HepG2 (cell line): ENCODE data around the gene DCPS. TPM values are rescaled to one million over a fixed set of nuclear protein-coding genes. Genes with fewer than 3 reads are reported as not detected.

ENCODE experiments used
- CHD2 ChIP-seq: IDR thresholded peaks from 2 replicates; pipeline ENCODE4 v1.6.1; 2011; ENCODE audit warnings: low read depth, low read length, improper control_type of control experiment
- HES4 ChIP-seq: sonication (generic); formaldehyde crosslinking; IDR thresholded peaks from 2 replicates; pipeline ENCODE4 v1.9.0; 2021; ENCODE audit warnings: mild to moderate bottlenecking, missing genetic modification reagents, borderline replicate concordance
- HOXA3 ChIP-seq: sonication (generic); formaldehyde crosslinking; IDR thresholded peaks from 2 replicates; pipeline ENCODE4 v1.5.0; 2020; ENCODE audit warnings: missing genetic modification reagents
- ISL2 ChIP-seq: sonication (generic); formaldehyde crosslinking; IDR thresholded peaks from 2 replicates; pipeline ENCODE4 v1.5.0; 2020; ENCODE audit warnings: missing genetic modification reagents
- KLF15 ChIP-seq: sonication (generic); formaldehyde crosslinking; IDR thresholded peaks from 2 replicates; pipeline ENCODE4 v1.8.1; 2023; ENCODE audit warnings: borderline replicate concordance, mild to moderate bottlenecking, inconsistent platforms, missing genetic modification reagents, mixed read lengths
- MAX ChIP-seq: IDR thresholded peaks from 2 replicates; pipeline ENCODE4 v1.6.1; 2012; ENCODE audit warnings: inconsistent platforms
- PLRG1 ChIP-seq: fragments of 450-650 bp; conservative IDR thresholded peaks from 2 replicates; pipeline ENCODE4 v1.6.1; 2016
- TP53 ChIP-seq: sonication (generic); formaldehyde crosslinking; conservative IDR thresholded peaks from 2 replicates; pipeline ENCODE4 v1.4.0; 2020; ENCODE audit warnings: missing genetic modification reagents
- ZBTB8A ChIP-seq: sonication (generic); formaldehyde crosslinking; IDR thresholded peaks from 2 replicates; pipeline ENCODE4 v1.4.0; 2020; ENCODE audit warnings: mild to moderate bottlenecking, low read depth, missing genetic modification reagents, borderline replicate concordance
- ZNF333 ChIP-seq: sonication (generic); formaldehyde crosslinking; IDR thresholded peaks from 2 replicates; pipeline ENCODE4 v1.4.0; 2020; ENCODE audit warnings: mild to moderate bottlenecking, missing genetic modification reagents, borderline replicate concordance
- ZNF746 ChIP-seq: sonication (generic); formaldehyde crosslinking; IDR thresholded peaks from 2 replicates; pipeline ENCODE4 v1.8.0; 2022; ENCODE audit warnings: mild to moderate bottlenecking, missing genetic modification reagents
- polyA plus RNA-seq, 8 experiments: library from polyadenylated mRNA; depleted of rRNA in 3 of 8; stranded (reverse) in 7 of 8; unstranded in 1 of 8; fragments of >200 nt; fragmentation: Illumina TruSeq in 4 of 8; extraction: Trizol in 4 of 8; gene quantifications; 2 replicates each; pipeline versions ENCODE4 v1.2.1 to v1.2.3, GENCODE V29; 2011 to 2016; ENCODE audit warnings: low read depth in 4 of 8, missing spikeins in 1 of 8, mixed read lengths in 1 of 8; ENCODE audit not compliant: insufficient read depth in 1 of 8
- total RNA-seq, 5 experiments: library from RNA; depleted of rRNA; stranded (reverse); fragments of >200 nt; fragmentation: Illumina TruSeq; extraction: Trizol; gene quantifications; 2 replicates each; pipeline ENCODE4 v1.2.3, GENCODE V29; 2016; ENCODE audit warnings: low read depth in 1 of 5
- TF ChIP-seq, protein P1 (sequence below): sonication (generic); formaldehyde crosslinking; IDR thresholded peaks from 2 replicates; pipeline ENCODE4 v1.5.0; 2020; ENCODE audit warnings: missing genetic modification reagents, mild to moderate bottlenecking, borderline replicate concordance
- TF ChIP-seq, protein P2 (sequence below): sonication (generic); formaldehyde crosslinking; IDR thresholded peaks from 2 replicates; pipeline ENCODE4 v1.5.0; 2020; ENCODE audit warnings: mild to moderate bottlenecking, missing genetic modification reagents
- TF ChIP-seq, protein P3 (sequence below): IDR thresholded peaks from 2 replicates; pipeline ENCODE4 v1.6.1; 2016; ENCODE audit warnings: low read depth, missing genetic modification reagents, missing compliant biosample characterization
- TF ChIP-seq, protein P4 (sequence below): sonication (generic); formaldehyde crosslinking; IDR thresholded peaks from 2 replicates; pipeline ENCODE4 v1.5.1; 2020; ENCODE audit warnings: mild to moderate bottlenecking, missing genetic modification reagents, borderline replicate concordance
- TF ChIP-seq, protein P5 (sequence below): sonication (generic); formaldehyde crosslinking; IDR thresholded peaks from 2 replicates; pipeline ENCODE4 v1.4.0; 2020; ENCODE audit warnings: mild to moderate bottlenecking, missing genetic modification reagents

The DCPS gene
- total and polyA plus RNA-seq, 2 of the 13 experiments (the other 11 are each of a cell fraction or from before 2014, with no cell fraction given) = 21.9 to 22.5 TPM

GRCh38 chr11:126355926-126356897 is 52.4 kb downstream of the DCPS start (continued):
- TF ChIP-seq, protein P1, sequence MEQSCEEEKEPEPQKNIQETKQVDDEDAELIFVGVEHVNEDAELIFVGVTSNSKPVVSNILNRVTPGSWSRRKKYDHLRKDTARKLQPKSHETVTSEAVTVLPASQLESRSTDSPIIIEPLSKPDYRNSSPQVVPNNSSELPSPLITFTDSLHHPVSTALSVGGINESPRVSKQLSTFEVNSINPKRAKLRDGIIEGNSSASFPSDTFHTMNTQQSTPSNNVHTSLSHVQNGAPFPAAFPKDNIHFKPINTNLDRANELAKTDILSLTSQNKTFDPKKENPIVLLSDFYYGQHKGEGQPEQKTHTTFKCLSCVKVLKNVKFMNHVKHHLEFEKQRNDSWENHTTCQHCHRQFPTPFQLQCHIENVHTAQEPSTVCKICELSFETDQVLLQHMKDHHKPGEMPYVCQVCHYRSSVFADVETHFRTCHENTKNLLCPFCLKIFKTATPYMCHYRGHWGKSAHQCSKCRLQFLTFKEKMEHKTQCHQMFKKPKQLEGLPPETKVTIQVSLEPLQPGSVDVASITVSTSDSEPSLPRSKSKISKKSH = 0 out of 2 replicates have a peak, but pooled peaks have one; percentile 40
- TF ChIP-seq HES4 (CRISPR knock-in tag) (no peak), ZBTB8A (no peak), HOXA3 (no peak), TP53 (CRISPR knock-in tag) (no peak), ZNF746 (CRISPR knock-in tag) (0 out of 2 replicates have a peak, but pooled peaks have one; percentile 18), KLF15 (CRISPR knock-in tag) (no peak), ZNF333 (CRISPR knock-in tag) (no peak), MAX (peak; percentile 54; the same call in 1 of the 2 replicates), PLRG1 (no peak), CHD2 (no peak), ISL2 (CRISPR knock-in tag) (no peak)
- TF ChIP-seq, protein P2, sequence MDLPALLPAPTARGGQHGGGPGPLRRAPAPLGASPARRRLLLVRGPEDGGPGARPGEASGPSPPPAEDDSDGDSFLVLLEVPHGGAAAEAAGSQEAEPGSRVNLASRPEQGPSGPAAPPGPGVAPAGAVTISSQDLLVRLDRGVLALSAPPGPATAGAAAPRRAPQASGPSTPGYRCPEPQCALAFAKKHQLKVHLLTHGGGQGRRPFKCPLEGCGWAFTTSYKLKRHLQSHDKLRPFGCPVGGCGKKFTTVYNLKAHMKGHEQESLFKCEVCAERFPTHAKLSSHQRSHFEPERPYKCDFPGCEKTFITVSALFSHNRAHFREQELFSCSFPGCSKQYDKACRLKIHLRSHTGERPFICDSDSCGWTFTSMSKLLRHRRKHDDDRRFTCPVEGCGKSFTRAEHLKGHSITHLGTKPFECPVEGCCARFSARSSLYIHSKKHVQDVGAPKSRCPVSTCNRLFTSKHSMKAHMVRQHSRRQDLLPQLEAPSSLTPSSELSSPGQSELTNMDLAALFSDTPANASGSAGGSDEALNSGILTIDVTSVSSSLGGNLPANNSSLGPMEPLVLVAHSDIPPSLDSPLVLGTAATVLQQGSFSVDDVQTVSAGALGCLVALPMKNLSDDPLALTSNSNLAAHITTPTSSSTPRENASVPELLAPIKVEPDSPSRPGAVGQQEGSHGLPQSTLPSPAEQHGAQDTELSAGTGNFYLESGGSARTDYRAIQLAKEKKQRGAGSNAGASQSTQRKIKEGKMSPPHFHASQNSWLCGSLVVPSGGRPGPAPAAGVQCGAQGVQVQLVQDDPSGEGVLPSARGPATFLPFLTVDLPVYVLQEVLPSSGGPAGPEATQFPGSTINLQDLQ (CRISPR knock-in tag) = no peak
- TF ChIP-seq, protein P3, sequence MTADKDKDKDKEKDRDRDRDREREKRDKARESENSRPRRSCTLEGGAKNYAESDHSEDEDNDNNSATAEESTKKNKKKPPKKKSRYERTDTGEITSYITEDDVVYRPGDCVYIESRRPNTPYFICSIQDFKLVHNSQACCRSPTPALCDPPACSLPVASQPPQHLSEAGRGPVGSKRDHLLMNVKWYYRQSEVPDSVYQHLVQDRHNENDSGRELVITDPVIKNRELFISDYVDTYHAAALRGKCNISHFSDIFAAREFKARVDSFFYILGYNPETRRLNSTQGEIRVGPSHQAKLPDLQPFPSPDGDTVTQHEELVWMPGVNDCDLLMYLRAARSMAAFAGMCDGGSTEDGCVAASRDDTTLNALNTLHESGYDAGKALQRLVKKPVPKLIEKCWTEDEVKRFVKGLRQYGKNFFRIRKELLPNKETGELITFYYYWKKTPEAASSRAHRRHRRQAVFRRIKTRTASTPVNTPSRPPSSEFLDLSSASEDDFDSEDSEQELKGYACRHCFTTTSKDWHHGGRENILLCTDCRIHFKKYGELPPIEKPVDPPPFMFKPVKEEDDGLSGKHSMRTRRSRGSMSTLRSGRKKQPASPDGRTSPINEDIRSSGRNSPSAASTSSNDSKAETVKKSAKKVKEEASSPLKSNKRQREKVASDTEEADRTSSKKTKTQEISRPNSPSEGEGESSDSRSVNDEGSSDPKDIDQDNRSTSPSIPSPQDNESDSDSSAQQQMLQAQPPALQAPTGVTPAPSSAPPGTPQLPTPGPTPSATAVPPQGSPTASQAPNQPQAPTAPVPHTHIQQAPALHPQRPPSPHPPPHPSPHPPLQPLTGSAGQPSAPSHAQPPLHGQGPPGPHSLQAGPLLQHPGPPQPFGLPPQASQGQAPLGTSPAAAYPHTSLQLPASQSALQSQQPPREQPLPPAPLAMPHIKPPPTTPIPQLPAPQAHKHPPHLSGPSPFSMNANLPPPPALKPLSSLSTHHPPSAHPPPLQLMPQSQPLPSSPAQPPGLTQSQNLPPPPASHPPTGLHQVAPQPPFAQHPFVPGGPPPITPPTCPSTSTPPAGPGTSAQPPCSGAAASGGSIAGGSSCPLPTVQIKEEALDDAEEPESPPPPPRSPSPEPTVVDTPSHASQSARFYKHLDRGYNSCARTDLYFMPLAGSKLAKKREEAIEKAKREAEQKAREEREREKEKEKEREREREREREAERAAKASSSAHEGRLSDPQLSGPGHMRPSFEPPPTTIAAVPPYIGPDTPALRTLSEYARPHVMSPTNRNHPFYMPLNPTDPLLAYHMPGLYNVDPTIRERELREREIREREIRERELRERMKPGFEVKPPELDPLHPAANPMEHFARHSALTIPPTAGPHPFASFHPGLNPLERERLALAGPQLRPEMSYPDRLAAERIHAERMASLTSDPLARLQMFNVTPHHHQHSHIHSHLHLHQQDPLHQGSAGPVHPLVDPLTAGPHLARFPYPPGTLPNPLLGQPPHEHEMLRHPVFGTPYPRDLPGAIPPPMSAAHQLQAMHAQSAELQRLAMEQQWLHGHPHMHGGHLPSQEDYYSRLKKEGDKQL (CRISPR knock-in tag) = no peak
- TF ChIP-seq, protein P4, sequence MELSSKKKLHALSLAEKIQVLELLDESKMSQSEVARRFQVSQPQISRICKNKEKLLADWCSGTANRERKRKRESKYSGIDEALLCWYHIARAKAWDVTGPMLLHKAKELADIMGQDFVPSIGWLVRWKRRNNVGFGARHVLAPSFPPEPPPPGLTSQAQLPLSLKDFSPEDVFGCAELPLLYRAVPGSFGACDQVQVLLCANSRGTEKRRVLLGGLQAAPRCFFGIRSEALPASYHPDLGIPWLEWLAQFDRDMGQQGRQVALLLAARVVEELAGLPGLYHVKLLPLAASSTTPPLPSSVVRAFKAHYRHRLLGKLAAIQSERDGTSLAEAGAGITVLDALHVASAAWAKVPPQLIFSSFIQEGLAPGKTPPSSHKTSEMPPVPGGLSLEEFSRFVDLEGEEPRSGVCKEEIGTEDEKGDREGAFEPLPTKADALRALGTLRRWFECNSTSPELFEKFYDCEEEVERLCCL (CRISPR knock-in tag) = no peak
- TF ChIP-seq, protein P5, sequence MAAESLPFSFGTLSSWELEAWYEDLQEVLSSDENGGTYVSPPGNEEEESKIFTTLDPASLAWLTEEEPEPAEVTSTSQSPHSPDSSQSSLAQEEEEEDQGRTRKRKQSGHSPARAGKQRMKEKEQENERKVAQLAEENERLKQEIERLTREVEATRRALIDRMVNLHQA (CRISPR knock-in tag) = no peak
